ENCODE results near the gene ZNF436. TPM values are rescaled to one million over a fixed set of nuclear protein-coding genes. Genes with fewer than 3 reads are reported as not detected.

Gene ZNF436
- total and polyA plus RNA-seq, 9 of the 15 experiments (the other 6 are each of a cell fraction or from before 2014, with no cell fraction given), result 2.1 to 11.3 (median 6.8) TPM

DNA sequence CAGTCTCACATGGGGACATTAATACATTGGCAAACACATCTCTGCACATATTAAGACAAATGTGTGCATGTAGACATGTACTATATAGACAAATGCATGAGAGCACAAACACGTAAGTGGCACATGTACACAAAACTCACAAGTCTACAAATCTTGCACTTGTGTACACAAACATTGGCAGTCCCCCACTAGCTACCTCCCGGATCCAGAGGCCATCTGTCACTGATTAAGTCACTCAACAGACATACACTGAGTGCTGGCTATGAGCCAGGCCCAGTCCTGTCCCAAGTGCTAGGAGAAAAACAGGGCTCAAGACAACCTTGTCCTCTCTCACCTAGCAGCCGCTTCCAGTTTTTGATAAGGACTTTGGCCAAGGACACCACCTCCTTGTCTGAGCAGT, 47.9 kb upstream of the ZNF436 start (continued):
- no peak for TF ChIP-seq TAF15 (IDR thresholded peaks at IDR 0.05; ENCODE audit: low read depth, low read length)
- TF ChIP-seq ZNF561 (CRISPR knock-in tag; conservative IDR thresholded peaks at IDR 0.05), result no peak
- 0 out of 2 replicates have a peak, but pooled peaks have one; percentile 22 for TF ChIP-seq STAT5A (IDR thresholded peaks at IDR 0.05; ENCODE audit: borderline replicate concordance, low read length)
- TF ChIP-seq DIDO1 (tag; IDR thresholded peaks at IDR 0.05; ENCODE audit: low read depth), result no peak
- TF ChIP-seq SRSF1 (IDR thresholded peaks at IDR 0.05; ENCODE audit: low read depth, low read length), result no peak
- no peak for TF ChIP-seq ZNF133 (CRISPR knock-in tag; IDR thresholded peaks at IDR 0.05)
- TF ChIP-seq SMARCE1 (IDR thresholded peaks at IDR 0.05), result peak; percentile 35; the same call in 1 of the 2 replicates
- TF ChIP-seq TAF7 (tag; IDR thresholded peaks at IDR 0.05), result no peak
- no peak for TF ChIP-seq SREBF1 (IDR thresholded peaks at IDR 0.05; ENCODE audit: borderline replicate concordance, low read depth, low read length)
- TF ChIP-seq, protein P1, sequence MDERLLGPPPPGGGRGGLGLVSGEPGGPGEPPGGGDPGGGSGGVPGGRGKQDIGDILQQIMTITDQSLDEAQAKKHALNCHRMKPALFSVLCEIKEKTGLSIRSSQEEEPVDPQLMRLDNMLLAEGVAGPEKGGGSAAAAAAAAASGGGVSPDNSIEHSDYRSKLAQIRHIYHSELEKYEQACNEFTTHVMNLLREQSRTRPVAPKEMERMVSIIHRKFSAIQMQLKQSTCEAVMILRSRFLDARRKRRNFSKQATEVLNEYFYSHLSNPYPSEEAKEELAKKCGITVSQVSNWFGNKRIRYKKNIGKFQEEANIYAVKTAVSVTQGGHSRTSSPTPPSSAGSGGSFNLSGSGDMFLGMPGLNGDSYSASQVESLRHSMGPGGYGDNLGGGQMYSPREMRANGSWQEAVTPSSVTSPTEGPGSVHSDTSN (CRISPR knock-in tag; IDR thresholded peaks at IDR 0.05; ENCODE audit: low read depth), result no peak
- TF ChIP-seq, protein P1 (tag; conservative IDR thresholded peaks at IDR 0.05; ENCODE audit: low read depth), result peak; percentile 92
- no peak for TF ChIP-seq THRAP3 (IDR thresholded peaks at IDR 0.05; ENCODE audit: borderline replicate concordance)
- TF ChIP-seq ARID2 (IDR thresholded peaks at IDR 0.05), result no peak
- no peak for TF ChIP-seq MEF2D (tag; conservative IDR thresholded peaks at IDR 0.05; ENCODE audit: low read depth)
- no peak for TF ChIP-seq CSDE1 (IDR thresholded peaks at IDR 0.05)
- TF ChIP-seq, protein P2, sequence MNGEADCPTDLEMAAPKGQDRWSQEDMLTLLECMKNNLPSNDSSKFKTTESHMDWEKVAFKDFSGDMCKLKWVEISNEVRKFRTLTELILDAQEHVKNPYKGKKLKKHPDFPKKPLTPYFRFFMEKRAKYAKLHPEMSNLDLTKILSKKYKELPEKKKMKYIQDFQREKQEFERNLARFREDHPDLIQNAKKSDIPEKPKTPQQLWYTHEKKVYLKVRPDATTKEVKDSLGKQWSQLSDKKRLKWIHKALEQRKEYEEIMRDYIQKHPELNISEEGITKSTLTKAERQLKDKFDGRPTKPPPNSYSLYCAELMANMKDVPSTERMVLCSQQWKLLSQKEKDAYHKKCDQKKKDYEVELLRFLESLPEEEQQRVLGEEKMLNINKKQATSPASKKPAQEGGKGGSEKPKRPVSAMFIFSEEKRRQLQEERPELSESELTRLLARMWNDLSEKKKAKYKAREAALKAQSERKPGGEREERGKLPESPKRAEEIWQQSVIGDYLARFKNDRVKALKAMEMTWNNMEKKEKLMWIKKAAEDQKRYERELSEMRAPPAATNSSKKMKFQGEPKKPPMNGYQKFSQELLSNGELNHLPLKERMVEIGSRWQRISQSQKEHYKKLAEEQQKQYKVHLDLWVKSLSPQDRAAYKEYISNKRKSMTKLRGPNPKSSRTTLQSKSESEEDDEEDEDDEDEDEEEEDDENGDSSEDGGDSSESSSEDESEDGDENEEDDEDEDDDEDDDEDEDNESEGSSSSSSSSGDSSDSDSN (IDR thresholded peaks at IDR 0.05; ENCODE audit: borderline replicate concordance in 1 of 2, low read depth in 2 of 2, low read length in 2 of 2), result no peak
- TF ChIP-seq, protein P3, sequence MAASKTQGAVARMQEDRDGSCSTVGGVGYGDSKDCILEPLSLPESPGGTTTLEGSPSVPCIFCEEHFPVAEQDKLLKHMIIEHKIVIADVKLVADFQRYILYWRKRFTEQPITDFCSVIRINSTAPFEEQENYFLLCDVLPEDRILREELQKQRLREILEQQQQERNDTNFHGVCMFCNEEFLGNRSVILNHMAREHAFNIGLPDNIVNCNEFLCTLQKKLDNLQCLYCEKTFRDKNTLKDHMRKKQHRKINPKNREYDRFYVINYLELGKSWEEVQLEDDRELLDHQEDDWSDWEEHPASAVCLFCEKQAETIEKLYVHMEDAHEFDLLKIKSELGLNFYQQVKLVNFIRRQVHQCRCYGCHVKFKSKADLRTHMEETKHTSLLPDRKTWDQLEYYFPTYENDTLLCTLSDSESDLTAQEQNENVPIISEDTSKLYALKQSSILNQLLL (CRISPR knock-in tag; IDR thresholded peaks at IDR 0.05; ENCODE audit: borderline replicate concordance), result no peak
- TF ChIP-seq ETV1 (tag; conservative IDR thresholded peaks at IDR 0.05; ENCODE audit: low read depth), result peak; percentile 30; the same call in 1 of the 2 replicates
- no peak for TF ChIP-seq PML (IDR thresholded peaks at IDR 0.05; ENCODE audit: low read length)
- peak; percentile 41; the same call in 1 of the 2 replicates for TF ChIP-seq TEAD4 (IDR thresholded peaks at IDR 0.05; ENCODE audit: low read length)
- TF ChIP-seq TEAD4 (CRISPR knock-in tag; IDR thresholded peaks at IDR 0.05; ENCODE audit: borderline replicate concordance), result no peak
- TF ChIP-seq, protein P4, sequence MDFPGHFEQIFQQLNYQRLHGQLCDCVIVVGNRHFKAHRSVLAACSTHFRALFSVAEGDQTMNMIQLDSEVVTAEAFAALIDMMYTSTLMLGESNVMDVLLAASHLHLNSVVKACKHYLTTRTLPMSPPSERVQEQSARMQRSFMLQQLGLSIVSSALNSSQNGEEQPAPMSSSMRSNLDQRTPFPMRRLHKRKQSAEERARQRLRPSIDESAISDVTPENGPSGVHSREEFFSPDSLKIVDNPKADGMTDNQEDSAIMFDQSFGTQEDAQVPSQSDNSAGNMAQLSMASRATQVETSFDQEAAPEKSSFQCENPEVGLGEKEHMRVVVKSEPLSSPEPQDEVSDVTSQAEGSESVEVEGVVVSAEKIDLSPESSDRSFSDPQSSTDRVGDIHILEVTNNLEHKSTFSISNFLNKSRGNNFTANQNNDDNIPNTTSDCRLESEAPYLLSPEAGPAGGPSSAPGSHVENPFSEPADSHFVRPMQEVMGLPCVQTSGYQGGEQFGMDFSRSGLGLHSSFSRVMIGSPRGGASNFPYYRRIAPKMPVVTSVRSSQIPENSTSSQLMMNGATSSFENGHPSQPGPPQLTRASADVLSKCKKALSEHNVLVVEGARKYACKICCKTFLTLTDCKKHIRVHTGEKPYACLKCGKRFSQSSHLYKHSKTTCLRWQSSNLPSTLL (IDR thresholded peaks at IDR 0.05), result no peak
